Fibroblast of lung (primary cell): ENCODE results near the gene STXBP2.

ENCODE experiments used
- CTCF ChIP-seq, 2 donors: IDR thresholded peaks in 1 of 2; conservative IDR thresholded peaks in 1 of 2; 1 replicate in 1 of 2; 2 replicates in 1 of 2; pipeline ENCODE4 v1.5.1; 2011 to 2012; ENCODE audit warnings: low read length in 2 of 2, control low read depth in 1 of 2, inconsistent platforms in 1 of 2, low read depth in 1 of 2, mild to moderate bottlenecking in 1 of 2
- EZH2 ChIP-seq: IDR thresholded peaks from 2 replicates; pipeline ENCODE4 v1.5.1; 2012; ENCODE audit warnings: low read length, control low read depth, mild to moderate bottlenecking; ENCODE audit errors: missing control alignments

DNA sequence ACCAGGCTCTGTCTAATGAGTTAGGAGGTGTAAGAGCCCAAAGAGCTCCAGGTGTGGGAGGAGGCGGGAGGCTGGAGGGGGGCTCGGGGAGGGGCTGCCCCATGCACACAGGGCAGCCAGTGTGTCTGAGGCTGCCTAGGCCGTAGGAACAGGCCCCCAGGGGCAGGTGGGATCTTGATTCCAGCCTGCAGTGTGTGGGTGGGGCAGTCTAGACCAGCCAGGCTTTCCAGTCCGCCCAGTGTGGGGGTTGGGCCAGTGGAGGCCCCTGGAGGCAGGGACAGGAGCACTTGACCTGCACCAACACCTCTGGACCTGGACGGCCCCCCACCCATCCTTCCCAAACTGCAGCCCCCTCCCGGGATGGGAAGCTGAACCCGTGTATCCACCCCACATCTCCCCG, 46.7 kb upstream of the STXBP2 start:
- TF ChIP-seq CTCF (conservative IDR thresholded peaks at IDR 0.05 in 1 of 2, IDR thresholded peaks at IDR 0.05 in 1 of 2; ENCODE audit: low read depth in 1 of 2, low read length in 2 of 2) (no peak), EZH2 (no peak)
